Activated CD8-positive, alpha-beta T cell treated with anti-CD3 and anti-CD28 coated beads, Interleukin-2, amount 10 ng/mL, durations not matched to agents 7 days and 5 days (primary cell): ENCODE data around the gene SLC5A9. TPM values are rescaled to one million over a fixed set of nuclear protein-coding genes. Genes with fewer than 3 reads are reported as not detected.
"Not testable (repeated sequence)": the region's sequence is repeated elsewhere in the genome, so short reads cannot be mapped to it uniquely, and the experiment has no call there.

Experiments used
- ATAC-seq: fragments of 150-1000 bp; cut with Tn5 transposase; one replicate; pipeline ENCODE4 v1.10.0; 2021; ENCODE audit warnings: moderate library complexity
- CTCF ChIA-PET: fragments of 350-600 bp; sonication (Branson Sonifier 250); formaldehyde crosslinking; loops from one replicate; lab custom pipeline; 2021; ENCODE audit warnings: antibody characterized with exemption; lab: Charles Lee
- POLR2A ChIA-PET: fragments of 350-600 bp; sonication (Branson Sonifier 250); formaldehyde crosslinking; loops from one replicate; lab custom pipeline; 2021; ENCODE audit warnings: antibody characterized with exemption; lab: Charles Lee
- DNase-seq: peaks from one replicate; pipeline ENCODE4 v3.0.0-alpha.2; 2020
- H3K27ac Mint-ChIP-seq: one replicate; pipeline ENCODE4 v1.8.0; 2021; ENCODE audit warnings: mild to moderate bottlenecking, mixed read lengths
- H3K27me3 Mint-ChIP-seq: one replicate; pipeline ENCODE4 v1.8.0; 2021; ENCODE audit warnings: low read depth, mixed read lengths
- H3K36me3 Mint-ChIP-seq: one replicate; pipeline ENCODE4 v1.8.0; 2021; ENCODE audit warnings: low read depth, mixed read lengths
- H3K4me1 Mint-ChIP-seq: one replicate; pipeline ENCODE4 v1.8.0; 2021; ENCODE audit warnings: low read depth, mixed read lengths
- H3K4me3 Mint-ChIP-seq: one replicate; pipeline ENCODE4 v1.8.0; 2021; ENCODE audit warnings: mild to moderate bottlenecking, mixed read lengths
- H3K9me3 Mint-ChIP-seq: one replicate; pipeline ENCODE4 v1.8.0; 2022; ENCODE audit warnings: mixed read lengths; ENCODE audit not compliant: insufficient read depth
- total RNA-seq, 2 experiments: library from RNA; stranded (reverse); gene quantifications; one replicate each; pipeline ENCODE4 v1.2.3, GENCODE V29; 2021

The SLC5A9 gene
- total RNA-seq, 2 experiments from 2014 or later = not detected

DNA sequence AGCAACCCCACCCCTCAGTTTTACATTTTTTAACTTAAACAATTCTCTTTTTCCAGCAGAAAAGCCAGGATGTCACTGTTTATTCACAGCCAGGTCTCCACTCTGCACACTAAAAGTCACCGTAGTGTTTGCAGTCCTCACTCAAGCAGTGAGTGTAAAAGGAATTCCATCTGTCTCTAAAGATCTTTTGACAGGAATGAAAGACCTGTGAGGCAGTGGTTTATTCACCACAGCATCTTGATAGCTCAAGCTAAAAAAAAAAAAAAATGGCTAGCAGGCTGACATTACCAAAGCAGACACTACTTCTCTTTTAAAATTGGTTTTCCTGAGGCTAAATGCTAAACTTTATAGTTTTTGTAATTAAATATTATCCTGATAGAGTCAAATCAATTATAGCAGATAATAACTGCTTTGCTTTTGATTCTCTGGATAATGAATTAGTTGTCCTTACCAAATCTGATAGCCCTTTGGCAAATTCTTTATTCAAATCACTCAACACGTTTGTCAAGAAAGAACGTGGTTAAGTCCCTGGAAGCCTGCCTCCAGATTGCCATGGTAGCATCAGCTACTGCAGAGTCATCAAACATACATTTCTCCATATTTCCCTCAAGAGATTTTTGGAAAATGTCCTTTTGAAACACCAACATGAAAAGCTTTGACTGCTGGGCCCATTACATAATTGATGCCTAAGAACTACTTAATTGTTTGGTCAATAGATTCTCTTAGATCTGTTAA is 22.2 kb upstream of the SLC5A9 start:
- Mint-ChIP-seq H3K4me3 (no peak overlapping the region), H3K36me3 (no peaks in the 10 kb centered on the region), H3K27ac (no peak overlapping the region), H3K9me3 (no peaks in the 10 kb centered on the region), H3K4me1 (no peaks in the 10 kb centered on the region), H3K27me3 (peaks cover 7% of the 10 kb centered on the region)
- ChIA-PET CTCF (interaction anchor here (0.6 to 0.9 kb wide), 2 partner anchors 87 to 106 kb away, joined by 3 read pairs; no protein-coding TSS in a partner anchor), POLR2A (no interaction called here)
- ATAC-seq (no peak), DNase-seq (no peak)

DNA sequence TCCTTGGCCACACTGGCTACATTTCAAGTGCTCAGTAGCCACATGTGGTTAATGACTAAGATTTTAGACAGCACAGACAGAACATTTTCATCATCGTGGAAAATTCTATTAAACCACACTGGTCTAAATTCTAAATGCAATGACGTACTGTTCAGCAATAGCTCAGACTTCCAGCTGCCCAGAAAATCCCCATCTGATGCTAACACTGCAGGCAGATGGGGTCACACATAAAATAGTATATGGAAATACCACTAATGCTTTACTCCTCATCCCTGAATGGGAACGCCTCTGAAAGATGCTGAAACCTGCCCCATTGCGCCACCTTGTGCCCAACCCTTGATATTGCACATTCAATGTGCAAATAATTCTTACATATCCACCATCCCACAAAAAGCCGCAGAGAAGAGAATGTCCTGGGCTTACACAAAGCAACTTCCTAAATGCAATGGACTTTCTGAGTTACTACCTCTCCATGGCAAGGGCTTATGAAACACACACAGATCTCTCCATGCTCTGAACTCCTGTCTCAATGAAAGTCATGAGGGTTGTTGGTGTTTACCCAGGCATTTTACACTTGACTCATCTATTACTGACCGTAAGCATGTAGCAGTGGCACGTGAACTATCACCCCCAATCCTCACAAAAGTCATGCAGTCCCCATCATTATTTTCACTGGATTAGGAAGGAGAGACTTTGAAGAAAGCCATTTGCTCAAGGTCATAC is 20.3 kb upstream of the SLC5A9 start:
- ChIA-PET CTCF (interaction anchor here (2.2 to 5.5 kb wide), 2 partner anchors 34 to 92 kb away, joined by 14 to 41 read pairs; no protein-coding TSS in a partner anchor), POLR2A (interaction anchor here (0.6 kb wide), 1 partner anchor 199 kb away, joined by 3 read pairs; no protein-coding TSS in a partner anchor)
- no peak overlapping the region for H3K27ac Mint-ChIP-seq
- no peaks in the 10 kb centered on the region for H3K4me1 Mint-ChIP-seq
- no peak overlapping the region for H3K4me3 Mint-ChIP-seq
- peaks cover 4% of the 10 kb centered on the region for H3K27me3 Mint-ChIP-seq
- DNase-seq (peak; percentile 71), ATAC-seq (peak; percentile 23)
- no peaks in the 10 kb centered on the region for H3K36me3 Mint-ChIP-seq
- no peaks in the 10 kb centered on the region for H3K9me3 Mint-ChIP-seq

DNA sequence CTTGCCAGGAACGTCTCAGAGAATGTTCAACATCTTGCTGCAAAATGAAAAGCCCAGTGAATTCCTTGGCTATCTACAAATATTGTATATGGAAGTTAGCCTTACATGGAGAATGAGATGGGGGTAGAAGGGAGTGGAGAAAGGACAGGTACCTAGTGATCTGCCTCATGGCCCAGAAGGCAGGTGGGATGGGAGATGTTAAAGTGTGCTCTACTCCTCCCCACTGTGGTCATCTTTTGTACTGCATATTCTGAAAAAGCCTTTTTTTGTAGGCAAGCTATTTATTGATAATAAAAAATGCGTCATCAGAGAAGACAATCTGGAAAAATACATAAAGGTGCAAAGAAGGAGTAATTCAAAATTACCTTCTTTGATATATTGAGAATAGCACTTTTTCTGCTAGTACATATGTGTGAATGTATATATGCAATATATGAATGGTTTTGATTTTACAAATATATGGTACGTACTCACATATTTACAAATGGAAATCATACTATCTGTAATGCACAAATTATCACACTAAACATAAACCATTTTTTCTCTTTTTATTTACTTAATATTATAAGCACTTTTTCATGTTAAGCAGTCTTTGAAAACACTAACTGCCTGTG is 19.1 kb upstream of the SLC5A9 start:
- POLR2A ChIA-PET = interaction anchor here (0.6 kb wide), 1 partner anchor 200 kb away, joined by 3 read pairs; no protein-coding TSS in a partner anchor
- Mint-ChIP-seq H3K4me1 (no peaks in the 10 kb centered on the region), H3K4me3 (no peak overlapping the region), H3K27me3 (peaks cover 4% of the 10 kb centered on the region), H3K9me3 (no peaks in the 10 kb centered on the region), H3K36me3 (no peaks in the 10 kb centered on the region), H3K27ac (no peak overlapping the region)
- ATAC-seq (no peak), DNase-seq (no peak)
- CTCF ChIA-PET = interaction anchor here (0.6 to 5.5 kb wide), 11 partner anchors 16 to 1402 kb away, joined by 3 to 41 read pairs (median 5); partner anchors contain the start of genes SLC5A9 and TRABD2B

DNA sequence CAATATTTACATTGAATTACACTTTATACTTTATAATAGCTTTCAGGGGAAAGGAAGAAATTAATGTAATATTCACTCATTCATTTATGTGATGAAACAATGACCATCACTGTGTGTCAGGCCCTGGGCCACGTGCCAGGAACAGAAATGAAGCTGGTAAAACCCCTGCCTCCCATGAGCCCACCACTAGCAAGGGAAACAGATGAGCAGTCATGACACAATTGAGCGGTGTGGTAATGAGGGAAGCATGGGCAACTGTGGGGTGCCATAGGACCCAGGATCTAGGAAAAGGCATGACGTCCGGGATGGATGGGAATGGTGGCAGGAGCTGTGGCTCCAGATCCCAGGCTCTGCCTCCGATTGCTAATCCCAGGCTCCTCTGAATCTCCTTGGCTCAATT is 17.0 kb upstream of the SLC5A9 start:
- H3K36me3 Mint-ChIP-seq = no peaks in the 10 kb centered on the region
- H3K27ac Mint-ChIP-seq = no peak overlapping the region
- CTCF ChIA-PET = interaction anchor here (0.7 to 5.5 kb wide), 4 partner anchors 10 to 119 kb away, joined by 3 to 41 read pairs (median 4); no protein-coding TSS in a partner anchor
- ATAC-seq (no peak), DNase-seq (no peak)
- no peaks in the 10 kb centered on the region for H3K4me1 Mint-ChIP-seq
- H3K4me3 Mint-ChIP-seq = no peak overlapping the region
- H3K9me3 Mint-ChIP-seq = no peaks in the 10 kb centered on the region
- POLR2A ChIA-PET = no interaction called here
- H3K27me3 Mint-ChIP-seq = no peaks in the 10 kb centered on the region

DNA sequence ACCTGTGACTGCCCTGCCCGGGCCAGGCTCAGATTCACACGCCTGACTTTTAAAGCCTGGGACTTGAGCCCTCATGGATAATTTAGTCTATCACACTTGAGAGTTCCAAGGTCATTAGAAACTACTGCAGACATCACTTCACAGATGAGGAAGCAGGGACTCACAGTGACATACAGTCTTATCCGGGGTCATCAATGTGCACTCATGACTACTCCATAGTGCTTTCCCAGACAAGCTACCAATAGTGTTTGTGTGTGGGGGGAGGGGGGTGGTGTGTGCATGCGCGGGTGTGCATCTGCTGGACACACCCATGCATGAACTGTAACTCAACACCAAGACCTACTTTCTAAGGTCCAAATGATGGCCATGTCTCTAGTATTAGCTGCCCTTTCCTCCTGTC is 16.1 kb upstream of the SLC5A9 start:
- ATAC-seq (no peak), DNase-seq (no peak)
- Mint-ChIP-seq H3K9me3 (no peaks in the 10 kb centered on the region), H3K27ac (no peak overlapping the region), H3K27me3 (no peaks in the 10 kb centered on the region), H3K4me1 (no peaks in the 10 kb centered on the region), H3K36me3 (no peaks in the 10 kb centered on the region), H3K4me3 (no peak overlapping the region)
- POLR2A ChIA-PET = no interaction called here
- CTCF ChIA-PET = interaction anchor here (1.3 to 5.5 kb wide), 4 partner anchors 9 to 96 kb away, joined by 3 to 41 read pairs (median 4); no protein-coding TSS in a partner anchor

DNA sequence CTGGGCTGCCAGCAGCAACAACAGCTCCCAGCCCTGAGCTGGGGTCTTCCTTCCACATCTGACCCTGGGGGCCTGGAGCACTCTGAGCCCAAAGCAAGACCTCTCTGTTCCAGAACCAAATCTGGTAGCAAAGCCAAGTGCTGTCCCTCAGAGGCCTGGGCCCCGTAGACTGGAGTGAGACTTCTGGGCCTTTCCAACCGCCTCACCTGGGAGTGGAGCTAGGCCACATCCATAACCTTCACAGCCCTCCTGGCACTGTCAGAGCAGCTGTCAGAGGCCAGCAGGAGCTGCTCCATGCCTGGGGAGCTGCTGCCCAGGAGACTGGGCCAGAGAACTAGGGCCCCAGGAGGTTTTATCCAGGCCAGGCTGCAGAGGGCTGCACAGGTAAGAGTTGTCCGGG is 15.4 kb upstream of the SLC5A9 start:
- ChIA-PET POLR2A (no interaction called here), CTCF (interaction anchor here (1.5 kb wide), 1 partner anchor 28 kb away, joined by 3 read pairs; no protein-coding TSS in a partner anchor)
- Mint-ChIP-seq H3K4me3 (no peak overlapping the region), H3K27ac (no peak overlapping the region), H3K9me3 (no peaks in the 10 kb centered on the region), H3K4me1 (no peaks in the 10 kb centered on the region), H3K36me3 (no peaks in the 10 kb centered on the region), H3K27me3 (no peaks in the 10 kb centered on the region)
- ATAC-seq (no peak), DNase-seq (no peak)

DNA sequence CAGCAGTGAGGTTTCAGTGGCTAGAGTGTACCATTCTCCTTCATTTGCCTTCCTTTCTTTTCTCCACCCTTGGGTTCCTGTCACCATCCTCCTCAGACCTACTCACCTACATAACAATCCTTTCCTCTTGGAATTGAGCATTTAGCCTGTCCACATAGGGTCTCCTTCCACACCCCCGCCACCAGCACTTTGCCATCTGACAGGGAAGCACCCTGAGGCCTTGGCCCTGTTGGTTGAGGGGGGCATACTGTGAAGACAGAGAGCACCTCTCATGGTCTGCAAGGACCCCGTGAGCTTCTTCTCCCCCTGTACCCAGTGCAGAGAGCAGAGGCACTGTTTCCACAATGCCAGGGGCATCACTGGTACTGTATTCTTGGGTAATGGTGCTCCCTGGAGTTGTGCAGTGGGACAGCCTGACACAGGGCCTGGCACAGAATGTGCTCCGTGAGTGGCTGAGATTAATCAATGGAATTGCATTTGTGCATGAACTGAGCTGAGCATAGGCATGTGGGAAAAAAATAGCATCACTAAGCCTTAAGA is 14.9 kb upstream of the SLC5A9 start:
- Mint-ChIP-seq H3K36me3 (no peaks in the 10 kb centered on the region), H3K4me3 (no peak overlapping the region), H3K27ac (no peak overlapping the region), H3K27me3 (no peaks in the 10 kb centered on the region), H3K4me1 (no peaks in the 10 kb centered on the region), H3K9me3 (no peaks in the 10 kb centered on the region)
- POLR2A ChIA-PET = no interaction called here
- no peak for DNase-seq
- no peak for ATAC-seq
- CTCF ChIA-PET = no interaction called here

DNA sequence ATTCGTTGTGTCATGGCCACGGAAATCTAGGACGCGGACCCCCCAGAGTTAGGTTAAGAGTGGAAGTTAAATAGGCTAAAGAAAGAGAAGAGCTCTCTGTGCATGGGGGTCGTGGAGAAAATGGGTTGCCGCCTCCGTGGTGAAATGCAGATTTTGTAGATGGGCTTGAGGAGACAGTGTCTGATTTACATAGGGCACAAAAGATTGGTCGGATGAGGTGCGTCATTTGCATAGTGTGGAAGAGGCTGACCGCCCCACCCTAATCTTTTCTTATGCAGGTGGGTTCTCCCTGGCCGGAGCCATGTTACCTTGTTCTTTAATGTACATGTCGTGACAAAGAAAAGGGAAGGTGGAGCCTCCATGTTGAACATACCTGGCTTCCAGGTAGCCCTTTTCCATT is 14.3 kb upstream of the SLC5A9 start:
- H3K4me3 Mint-ChIP-seq = no peak overlapping the region
- POLR2A ChIA-PET = no interaction called here
- no peak overlapping the region for H3K27ac Mint-ChIP-seq
- DNase-seq (no peak), ATAC-seq (no peak)
- H3K27me3 Mint-ChIP-seq = no peaks in the 10 kb centered on the region
- no peaks in the 10 kb centered on the region for H3K36me3 Mint-ChIP-seq
- CTCF ChIA-PET = no interaction called here
- no peaks in the 10 kb centered on the region for H3K4me1 Mint-ChIP-seq
- H3K9me3 Mint-ChIP-seq = no peaks in the 10 kb centered on the region

DNA sequence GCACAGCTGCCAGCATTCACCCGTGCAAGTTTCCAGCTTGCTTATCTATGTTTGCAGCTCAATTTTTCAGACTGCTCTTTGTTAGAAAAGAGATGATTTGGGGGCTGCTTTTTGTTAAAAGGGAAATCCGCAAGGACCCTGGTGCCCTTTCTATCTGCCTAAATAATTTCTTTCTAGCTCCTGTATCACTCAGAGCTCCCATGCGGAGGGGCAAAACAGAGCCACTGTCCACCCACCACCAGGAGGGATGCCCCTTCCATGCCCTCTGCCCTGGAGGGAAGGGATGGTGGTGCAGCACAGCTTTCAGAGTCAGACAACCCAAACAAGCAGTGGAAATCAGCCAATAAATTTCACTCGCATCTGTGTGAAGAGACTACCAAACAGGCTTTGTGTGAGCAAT is 13.9 kb upstream of the SLC5A9 start:
- Mint-ChIP-seq H3K4me3 (no peak overlapping the region), H3K27me3 (peaks cover 2% of the 10 kb centered on the region), H3K27ac (no peak overlapping the region), H3K36me3 (no peaks in the 10 kb centered on the region), H3K4me1 (no peaks in the 10 kb centered on the region), H3K9me3 (no peaks in the 10 kb centered on the region)
- CTCF ChIA-PET = no interaction called here
- DNase-seq = no peak
- ATAC-seq = no peak
- POLR2A ChIA-PET = no interaction called here

DNA sequence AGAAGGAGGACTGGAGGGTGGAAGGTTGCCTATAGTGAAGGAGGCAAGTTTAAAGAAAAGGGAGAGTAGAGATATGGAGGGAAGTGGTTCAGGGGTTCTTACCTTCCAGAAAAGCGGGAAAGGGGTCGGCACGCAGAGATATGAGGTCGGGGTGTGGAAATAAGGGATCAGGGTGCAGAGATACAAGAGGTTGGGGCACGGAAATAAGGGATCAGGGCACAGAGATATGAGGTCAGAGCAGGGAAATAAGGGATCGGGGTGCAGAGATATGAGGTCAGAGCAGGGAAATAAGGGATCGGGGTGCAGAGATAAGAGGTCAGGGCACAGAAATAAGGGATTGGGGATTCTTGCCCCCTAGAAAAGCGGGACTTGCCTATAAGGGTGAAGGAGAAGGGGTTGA is 9.1 kb upstream of the SLC5A9 start:
- ATAC-seq, H3K4me3 Mint-ChIP-seq, H3K27ac Mint-ChIP-seq, H3K36me3 Mint-ChIP-seq, DNase-seq, POLR2A ChIA-PET, H3K27me3 Mint-ChIP-seq, CTCF ChIA-PET, H3K4me1 Mint-ChIP-seq, H3K9me3 Mint-ChIP-seq: not testable (repeated sequence)

DNA sequence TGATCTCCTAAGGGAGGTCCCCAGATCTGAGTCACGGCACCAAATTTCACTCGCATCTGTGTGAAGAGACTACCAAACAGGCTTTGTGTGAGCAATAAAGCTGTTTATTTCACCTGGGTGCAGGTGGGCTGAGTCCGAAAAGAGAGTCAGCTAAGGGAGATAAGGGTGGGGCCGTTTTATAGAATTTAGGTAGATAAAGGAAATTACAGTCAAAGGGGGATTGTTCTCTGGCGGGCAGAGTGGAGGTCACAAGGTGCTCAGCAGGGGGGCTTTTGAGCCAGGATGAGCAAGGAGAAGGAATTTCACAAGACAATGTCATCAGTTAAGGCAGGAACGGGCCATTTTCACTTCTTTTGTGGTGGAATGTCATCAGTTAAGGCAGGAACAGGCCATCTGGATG is 8.2 kb upstream of the SLC5A9 start:
- DNase-seq, H3K9me3 Mint-ChIP-seq, CTCF ChIA-PET, H3K4me3 Mint-ChIP-seq, POLR2A ChIA-PET, H3K27ac Mint-ChIP-seq, H3K4me1 Mint-ChIP-seq, H3K27me3 Mint-ChIP-seq, ATAC-seq, H3K36me3 Mint-ChIP-seq: not testable (repeated sequence)
